Measurements from ENCODE around the gene PDZRN3.

PDZRN3 gene

DNA sequence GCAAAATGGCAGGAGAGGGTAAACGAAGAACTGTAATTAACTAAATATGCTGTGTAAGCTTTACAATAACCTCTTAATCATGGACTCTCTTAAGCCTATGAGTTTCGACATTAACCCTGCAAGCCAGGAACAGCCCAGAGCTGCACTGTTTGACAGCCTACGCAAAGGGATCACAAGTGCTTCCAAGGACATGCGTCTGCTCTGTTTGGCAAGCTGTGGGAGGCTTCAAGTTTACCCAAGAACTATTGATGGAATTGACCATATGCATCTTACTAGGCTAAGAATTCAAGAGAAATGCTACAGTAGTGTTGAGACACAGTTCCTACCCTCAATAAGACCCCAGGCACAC lies 66.0 kb downstream of the PDZRN3 start:
- DNase-seq, result no peak

DNA sequence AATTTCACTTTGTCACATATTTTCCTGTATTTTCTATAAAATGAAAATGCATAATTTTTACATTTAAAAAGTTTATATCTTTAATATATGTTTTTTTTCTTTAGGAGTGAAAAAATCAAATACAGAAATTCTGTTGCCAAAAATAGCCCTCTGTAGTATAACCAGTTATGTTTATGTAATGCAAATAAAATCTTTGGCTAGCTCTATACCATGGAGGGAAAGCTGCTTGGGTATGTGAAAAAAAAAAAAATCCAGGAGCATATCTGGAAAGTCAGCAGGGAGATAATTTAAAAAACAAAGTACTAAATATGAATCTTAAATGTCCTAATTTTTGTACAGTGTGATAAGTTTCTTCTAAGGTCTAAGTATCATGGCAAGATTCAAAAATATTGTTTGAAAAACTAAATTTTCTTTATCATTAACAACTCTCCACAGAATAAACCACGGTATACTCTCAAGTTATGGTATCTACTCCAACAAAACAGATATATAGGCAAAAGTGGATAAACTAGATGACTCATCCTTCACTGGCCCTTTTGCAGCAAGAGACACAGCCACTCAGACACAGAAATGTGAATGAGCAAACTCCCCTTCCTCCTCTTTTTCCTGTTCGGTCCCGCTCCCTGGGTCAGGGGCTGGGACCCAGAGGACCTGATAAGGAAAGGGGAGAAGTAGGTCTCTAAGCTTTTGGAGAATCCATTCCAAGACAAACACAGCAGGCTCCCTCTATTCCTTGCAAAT lies 66.6 kb downstream of the PDZRN3 start:
- DNase-seq, result no peak

DNA sequence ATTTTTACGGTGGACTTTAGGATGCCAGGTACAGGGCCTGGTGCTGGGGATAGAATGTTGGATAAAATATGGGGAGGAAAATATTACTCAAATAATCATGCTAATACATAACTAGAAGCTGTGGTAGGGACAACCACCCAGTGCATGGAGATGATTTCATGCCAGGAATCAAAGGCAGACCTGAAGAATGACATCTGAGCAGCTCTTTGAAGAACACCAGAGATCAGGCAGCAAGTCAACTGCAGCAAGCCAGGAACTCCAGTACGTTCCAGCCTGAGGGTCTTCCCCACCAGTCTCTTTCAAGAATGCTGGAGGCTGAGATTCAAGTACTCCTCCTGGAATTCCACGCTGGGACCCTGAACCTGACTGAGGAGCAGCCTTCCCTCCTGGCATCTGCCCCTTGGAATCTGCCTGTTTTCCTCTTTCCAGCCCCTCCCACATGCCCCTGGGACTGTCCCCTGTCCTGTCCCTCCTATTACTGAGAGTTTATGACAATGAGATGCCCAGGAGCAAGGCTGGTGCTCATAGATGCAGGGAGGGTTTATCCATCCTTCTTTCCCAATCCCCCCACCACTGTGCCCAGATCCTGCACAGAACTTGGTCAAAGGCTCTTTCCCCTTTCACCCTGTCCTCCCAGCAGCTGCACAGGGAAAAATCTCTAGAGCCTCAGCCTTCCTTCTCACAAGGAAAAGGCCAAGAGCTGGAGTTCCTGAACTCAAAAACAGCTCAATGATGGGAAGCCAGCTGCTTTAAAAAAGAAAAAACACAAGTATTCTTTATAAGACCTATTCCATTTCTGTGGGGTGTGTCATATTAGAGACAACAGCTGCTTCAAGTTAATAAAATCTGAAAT lies 68.0 kb downstream of the PDZRN3 start:
- no peak for DNase-seq

DNA sequence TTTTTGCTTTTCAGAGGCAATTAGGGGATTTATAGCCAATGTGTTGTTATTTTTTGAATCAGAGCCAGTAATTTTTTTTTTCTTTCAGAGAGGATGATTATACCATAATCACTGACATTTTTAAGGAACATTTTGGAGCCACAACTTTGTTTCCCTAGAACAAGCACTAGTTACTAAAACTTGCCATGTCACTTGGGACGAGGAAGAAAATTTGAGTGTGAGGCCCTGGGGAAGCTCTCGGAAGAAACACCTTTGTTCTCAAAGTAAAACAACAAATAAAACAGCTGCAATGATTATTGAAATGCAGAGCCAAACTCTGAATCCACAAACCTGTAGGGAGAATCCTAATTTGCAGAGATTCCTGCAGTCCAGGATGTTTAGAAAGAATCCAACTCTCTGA lies 69.7 kb downstream of the PDZRN3 start:
- DNase-seq, result no peak

DNA sequence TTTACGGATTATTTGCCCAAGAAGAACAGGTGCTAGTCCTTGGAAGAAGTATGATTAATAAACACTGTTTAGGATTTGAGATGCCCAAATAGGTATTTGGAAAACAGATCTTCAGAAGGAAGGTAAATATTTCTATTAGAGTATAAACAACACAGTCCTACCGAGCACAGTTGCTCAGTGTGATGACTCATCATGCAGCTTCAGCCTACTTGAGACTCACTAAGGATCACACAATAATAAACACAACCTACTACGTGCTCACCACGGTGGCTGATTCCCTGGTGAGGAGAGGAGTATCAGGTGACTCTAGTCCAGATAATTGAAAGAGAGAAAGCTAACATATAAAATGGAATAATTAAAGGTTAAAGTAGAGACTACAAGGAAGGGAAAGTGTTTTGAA lies 72.0 kb downstream of the PDZRN3 start:
- DNase-seq, result no peak

DNA sequence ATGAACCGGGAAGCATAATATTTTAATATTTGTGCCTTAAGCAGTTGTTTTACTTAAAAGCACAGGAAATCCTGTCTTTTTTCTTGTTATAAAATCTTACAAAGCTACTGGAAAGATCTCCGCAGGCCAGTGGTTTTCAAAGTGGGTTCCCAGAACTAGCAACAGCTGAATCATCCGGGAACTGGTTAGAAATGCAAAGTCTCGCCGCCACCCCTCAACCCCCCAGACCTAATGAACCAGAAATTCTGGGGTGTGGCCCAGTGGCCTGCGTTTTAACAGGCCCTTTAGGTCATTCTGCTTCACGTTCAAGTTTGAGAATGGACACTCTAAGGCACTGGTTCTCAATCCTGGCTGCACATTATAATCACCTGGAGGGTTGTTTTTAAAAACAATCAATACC lies 74.7 kb downstream of the PDZRN3 start:
- no peak for DNase-seq

DNA sequence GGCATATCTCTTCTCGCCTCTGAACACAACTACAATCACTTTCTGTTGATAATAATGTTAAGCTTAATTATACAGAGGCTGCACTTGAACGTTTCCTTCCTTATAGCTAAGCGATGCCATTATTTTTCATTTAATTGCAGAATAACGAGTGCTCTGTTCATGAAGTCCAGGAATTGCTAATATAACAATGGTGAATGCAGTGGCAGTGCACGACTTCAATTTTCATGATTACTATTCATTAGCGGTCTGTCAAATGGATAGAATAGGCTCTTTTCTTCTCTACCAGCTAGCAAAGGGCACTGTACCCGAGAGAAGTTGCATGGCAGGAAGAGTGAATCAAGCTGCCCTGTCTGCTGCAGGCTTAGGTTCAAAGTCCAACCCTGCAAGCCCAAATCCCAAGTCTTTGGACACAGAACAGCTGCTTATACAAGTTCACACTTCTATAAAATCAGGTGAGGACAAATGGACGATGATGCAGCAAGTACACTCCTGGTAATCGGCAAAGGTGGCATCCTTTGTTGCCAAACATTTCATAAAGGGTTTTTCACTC lies 75.6 kb downstream of the PDZRN3 start:
- no peak for DNase-seq

DNA sequence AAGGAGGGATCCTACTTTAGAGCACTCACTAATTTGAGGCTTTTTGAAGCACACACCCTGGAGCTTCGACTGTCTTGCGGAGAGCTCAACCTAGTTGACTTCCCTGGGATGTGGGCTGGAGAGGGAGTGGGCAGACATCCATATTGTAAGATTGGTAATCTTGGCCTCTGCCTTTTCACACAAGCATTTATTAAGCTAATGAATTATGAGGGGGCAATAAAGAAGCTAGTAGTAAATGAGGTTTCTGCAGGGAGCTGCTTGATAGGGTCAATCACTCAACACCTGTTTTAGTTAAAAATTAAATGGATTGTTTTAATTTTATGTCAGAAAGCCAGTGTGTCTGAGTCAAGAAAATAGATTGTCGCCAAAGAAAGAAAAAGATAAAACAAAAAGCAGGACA lies 76.3 kb downstream of the PDZRN3 start:
- DNase-seq, result no peak

DNA sequence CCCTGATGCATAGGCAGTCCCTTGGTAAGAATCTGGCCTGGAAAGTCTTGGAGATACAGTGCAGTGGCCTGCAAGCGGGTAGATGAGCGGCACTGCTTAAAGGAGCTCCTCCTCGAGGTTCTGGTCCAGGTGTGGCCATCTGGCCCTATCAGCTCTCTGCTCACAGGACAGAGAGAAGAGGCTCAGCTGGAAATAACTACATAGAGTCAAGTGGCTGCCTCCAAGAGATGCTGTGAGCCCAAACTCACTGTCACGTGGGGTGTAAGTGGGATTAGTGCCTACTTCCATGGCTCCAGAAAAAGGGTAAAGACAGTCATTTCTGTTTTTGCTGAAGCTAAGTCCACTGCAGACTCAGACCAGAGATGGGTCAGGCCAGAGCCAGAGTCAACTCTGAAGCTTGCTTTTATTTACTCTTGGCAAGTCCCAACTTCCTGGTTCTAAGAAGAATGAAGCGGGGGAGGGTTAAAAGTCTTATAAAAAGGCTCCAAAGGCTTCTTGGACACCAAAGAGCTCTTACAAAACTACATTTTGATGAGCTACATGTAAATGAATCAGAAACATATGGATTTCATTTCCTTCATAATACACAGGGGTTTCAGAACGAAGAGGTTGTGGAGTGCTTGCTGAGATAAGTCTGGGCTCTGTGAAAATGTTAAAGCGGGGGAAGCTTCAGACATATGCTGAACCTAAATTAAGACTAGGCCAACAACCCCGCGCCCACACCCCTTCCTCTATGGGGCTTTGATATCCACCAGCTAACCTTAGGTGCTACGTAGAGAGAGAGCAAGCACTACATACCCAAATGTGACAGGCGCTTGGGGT lies 77.1 kb downstream of the PDZRN3 start:
- DNase-seq, result no peak

DNA sequence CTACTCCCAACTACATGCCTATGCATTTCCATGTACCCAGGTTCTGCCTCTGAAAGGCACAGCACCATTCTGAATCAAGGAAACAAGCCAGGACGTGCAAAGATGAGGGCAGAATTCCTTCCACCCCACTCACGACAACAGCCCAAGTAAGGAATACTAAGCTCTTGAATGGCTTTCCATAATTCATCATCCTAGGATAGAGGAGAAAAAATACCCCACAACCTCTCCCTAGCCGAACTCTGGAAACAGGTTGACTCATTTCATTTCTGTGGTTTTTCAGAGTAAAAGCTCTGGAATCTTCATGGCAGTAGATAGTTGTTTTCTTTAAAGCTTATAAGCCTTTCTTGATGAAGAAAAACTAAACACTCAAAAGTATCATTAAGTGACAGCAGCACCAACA lies 77.8 kb downstream of the PDZRN3 start:
- no peak for DNase-seq

DNA sequence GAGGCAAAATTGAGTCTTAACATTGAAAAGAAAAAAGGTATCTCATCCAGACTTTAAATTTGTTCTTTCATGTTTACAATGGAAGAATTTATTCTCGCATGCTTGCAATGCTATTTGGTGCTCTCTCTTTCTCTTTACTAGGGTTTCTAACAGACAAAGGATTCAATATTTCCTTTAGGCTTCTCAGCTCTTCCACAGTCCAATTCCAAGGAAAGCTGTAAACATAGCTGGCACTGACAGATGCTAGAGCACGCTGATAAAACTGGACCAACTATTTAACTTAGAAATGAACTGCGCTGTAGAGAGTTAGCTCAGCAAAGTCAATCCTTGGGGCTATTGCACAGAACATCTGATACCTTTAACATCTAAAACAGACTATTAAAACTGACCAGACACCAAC lies 81.3 kb downstream of the PDZRN3 start:
- DNase-seq, result no peak

DNA sequence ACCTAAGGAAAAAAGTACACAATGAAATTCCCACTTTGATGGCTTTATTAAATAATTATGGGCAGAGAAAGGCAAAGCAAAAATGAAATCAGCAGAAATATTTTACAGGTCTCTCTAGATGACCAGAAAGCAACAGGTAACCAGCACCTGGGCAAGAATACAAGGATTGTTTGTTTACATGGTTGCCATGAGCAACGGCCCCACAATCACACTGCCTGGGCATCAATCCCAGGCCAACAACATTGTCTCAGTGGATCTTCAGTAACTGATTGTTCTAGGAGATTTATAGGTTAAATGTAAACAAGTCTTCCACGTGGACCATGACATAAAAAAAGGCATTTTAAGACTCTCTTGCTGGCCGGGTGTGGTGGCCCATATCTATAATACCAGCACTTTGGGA lies 82.6 kb downstream of the PDZRN3 start:
- DNase-seq, result no peak

DNA sequence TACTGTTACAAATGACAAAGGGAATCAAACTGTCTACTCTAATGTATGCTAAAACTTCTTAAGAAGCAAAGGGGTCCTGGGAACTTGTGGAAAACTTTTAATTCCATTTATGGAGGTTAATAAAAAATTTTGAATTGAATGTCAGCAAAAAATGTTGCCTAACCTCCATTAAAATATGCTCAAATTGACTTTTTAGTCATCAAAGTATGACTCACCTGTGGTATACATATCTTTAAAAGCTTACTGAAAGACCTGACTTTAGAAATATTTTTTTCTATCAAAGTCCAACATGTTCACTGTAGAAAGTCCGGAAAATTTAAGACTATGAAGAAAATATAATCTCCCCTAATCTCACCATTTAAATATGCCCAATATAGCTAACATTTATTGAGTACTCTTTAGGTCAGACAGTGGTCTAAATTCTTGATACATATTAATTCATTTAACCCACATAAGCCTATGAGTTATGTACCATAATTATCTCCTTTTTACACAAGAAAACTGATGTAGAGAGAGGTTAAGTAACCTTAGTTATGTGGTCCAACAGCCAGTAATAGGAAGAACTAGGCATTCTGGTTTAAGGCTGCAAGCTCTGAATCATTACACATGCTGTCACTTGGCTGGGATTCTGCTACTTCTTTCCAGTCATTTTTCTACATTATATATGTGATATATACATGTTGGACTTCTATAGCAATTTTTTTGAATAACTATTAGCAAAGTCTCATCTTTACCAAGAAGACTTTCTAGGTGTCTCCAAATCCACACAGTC lies 83.6 kb downstream of the PDZRN3 start:
- no peak for DNase-seq

DNA sequence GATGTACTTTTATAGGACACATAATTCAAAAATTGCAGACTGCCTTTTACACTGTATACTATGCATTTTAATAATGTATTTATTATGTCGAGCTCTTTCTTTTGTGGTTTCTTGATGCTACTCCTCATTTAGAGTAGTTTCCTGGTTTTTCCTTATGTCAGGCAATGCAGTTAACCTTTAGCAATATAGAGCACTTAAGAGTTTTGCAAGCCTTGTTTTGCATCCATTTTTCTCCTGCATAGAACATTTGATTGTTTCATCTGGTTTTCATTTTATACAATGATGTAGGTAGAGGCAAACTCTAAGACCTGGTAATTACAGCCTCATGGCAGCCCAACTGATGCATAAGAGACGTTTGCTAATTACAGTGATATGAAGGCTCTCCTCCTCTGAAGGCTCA lies 86.3 kb downstream of the PDZRN3 start:
- no peak for DNase-seq

DNA sequence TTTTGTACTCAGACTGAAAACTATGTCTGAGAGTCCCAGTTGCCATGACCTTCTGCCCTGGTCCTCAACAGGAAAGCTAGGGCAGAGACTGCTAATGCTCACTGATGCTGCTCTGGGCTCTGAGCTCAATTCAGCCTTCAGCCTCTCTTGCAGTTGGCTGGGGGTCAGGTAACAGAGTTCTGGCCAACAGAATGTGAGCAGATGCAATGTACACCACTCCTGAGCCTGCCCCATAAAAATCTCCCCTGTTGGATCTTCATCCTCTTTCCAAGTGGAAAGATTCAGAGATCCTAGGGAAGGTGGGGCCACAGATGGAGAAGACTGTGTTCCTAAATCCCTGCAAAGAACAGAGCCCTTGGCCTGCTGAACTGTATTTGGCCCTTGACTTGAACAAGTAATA lies 87.8 kb downstream of the PDZRN3 start:
- no peak for DNase-seq

DNA sequence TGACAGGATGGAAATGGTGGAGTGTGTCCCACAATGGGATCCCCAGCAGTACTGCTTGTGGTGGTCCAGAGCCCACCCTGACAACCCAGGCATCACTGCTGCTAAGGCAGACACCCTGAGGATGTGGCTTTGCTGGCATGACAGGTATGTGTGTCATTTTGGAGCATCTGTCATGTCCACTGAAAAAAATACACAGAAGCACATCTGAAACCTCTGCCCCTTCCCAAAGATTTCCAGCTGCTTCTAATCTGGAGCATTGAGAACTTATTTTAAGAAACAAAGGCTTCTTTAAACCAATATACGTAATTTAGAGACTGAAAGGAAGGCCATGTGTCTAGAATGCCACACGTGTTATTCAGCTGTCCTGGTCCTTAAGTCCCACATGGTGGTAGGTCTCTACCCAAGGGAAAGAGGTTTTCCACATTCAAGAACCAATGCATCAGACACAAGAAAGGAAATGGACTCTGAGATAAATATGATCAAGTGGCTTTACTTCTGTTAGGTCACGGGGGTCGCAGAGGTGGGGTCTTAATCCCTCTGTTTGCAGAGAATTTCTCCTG lies 88.3 kb downstream of the PDZRN3 start:
- no peak for DNase-seq

DNA sequence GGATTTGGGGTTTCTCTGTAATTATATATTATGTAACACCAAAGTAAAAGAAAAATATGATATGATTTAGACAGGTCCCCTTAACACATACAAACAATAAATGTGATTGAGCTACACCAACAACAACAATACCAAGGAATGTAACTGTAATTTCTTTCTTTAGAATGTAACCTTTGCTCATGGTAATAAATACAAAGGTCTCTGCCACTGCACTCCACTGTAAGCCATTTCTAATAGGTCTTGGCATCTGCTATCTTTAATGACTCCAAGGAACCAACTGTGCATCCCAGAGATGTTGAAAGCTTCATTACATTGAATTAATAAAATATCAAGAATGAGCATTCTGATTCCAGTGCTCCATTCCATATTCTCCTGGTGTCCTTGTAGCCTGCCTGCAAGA lies 88.8 kb downstream of the PDZRN3 start:
- no peak for DNase-seq

DNA sequence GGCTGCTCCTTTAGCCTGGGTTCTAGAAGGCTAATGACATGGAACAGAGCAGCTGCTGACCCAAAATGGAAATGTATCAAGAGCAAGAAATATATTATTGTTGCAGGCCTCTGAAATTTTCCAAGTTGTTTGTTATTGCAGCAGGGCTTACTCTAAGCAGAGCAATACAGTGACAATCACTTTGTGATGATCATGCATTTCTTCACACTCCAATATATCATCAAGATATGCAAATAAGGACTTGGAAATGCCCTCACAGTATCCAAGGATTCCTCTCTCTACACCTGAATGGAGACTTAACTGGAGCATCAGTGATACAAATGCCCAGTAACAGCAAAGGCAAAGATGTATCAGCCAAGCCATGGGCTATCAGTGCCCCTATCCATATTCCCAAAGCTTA lies 89.6 kb downstream of the PDZRN3 start:
- no peak for DNase-seq

DNA sequence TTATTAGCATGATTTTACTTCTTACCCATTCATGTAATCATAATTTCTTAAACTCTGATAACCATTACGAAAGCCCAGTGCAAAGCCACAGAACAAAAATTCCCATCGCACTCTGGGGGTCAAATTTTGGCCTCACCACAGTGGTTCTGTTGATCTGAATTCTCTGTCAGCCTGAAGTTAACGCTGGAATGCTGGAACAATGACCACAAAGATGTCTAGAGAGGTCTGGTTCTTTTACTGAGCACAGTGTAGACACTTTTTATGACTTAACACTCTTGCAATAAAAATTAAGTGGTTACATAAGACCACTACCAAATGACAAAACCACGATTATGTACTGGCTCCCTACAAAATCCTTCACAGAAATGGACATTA lies 94.7 kb downstream of the PDZRN3 start:
- no peak for DNase-seq

DNA sequence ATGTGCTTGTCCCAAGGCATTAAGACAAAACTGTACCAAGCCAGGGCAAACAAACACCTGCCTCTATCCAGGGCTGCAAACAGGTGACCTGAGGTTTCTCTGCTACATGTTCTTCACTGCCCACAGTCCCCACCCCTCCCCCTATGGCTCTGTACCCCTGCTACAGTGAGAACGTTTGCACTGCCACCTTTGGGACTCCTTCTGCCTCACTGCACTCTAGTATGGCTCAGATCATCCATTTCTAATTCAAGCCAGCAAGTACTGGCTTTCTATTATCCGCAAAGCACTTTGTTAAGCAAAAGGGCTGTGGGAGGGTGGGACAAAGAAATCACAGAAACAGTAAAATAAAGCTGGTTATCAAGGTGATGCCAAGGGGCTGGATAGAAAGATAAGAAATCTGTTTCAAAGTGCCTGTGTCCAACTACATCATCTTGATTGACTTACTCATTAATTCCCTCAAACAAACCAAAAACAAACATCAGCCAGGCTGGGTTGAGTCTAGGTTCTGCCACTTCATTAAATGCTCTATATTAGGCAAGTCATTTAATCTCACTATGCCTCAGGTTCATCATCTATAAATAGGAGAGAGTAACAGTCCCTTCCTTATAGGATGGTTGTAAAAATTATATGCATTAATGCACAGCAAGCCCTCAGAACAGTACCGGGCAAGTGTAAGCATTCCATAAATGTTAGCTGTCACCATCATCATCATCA lies 95.3 kb downstream of the PDZRN3 start:
- DNase-seq, result no peak

All from nucleus accumbens (tissue), 56 donors.